Suprapubic skin (tissue), 4 donors: ENCODE data around the gene UBE2R2. TPM values are rescaled to one million over a fixed set of nuclear protein-coding genes. Genes with fewer than 3 reads are reported as not detected.

Source experiments
- DNase-seq, 2 donors: peaks; one replicate each; pipeline ENCODE4 v3.0.0-alpha.2; 2019; ENCODE audit warnings: low spot score in 2 of 2
- H3K27ac ChIP-seq: fragments of 200-600 bp; sonication (generic); one replicate; pipeline ENCODE4 v1.5.1; 2019
- H3K27me3 ChIP-seq: fragments of 200-600 bp; sonication (generic); one replicate; pipeline ENCODE4 v1.5.1; 2019
- H3K36me3 ChIP-seq: fragments of 200-600 bp; sonication (generic); one replicate; pipeline ENCODE4 v1.5.1; 2019
- H3K4me1 ChIP-seq: fragments of 200-600 bp; sonication (generic); one replicate; pipeline ENCODE4 v1.5.1; 2019
- H3K4me3 ChIP-seq: fragments of 200-600 bp; sonication (generic); one replicate; pipeline ENCODE4 v1.5.1; 2019; ENCODE audit warnings: mild to moderate bottlenecking
- H3K9me3 ChIP-seq: fragments of 200-600 bp; sonication (generic); one replicate; pipeline ENCODE4 v1.5.1; 2019
- EP300 ChIP-seq: sonication (generic); formaldehyde crosslinking; IDR thresholded peaks from one replicate; pipeline ENCODE4 v1.6.1; 2017; ENCODE audit warnings: antibody characterized with exemption
- POLR2A ChIP-seq, 2 donors: fragments of 450-650 bp; IDR thresholded peaks; one replicate each; pipeline ENCODE4 v1.6.1; 2017; ENCODE audit warnings: antibody characterized with exemption in 2 of 2, mild to moderate bottlenecking in 2 of 2, moderate library complexity in 2 of 2
- POLR2AphosphoS5 ChIP-seq, 3 donors: sonication (generic); formaldehyde crosslinking; IDR thresholded peaks; one replicate each; pipeline ENCODE4 v1.6.1; 2017; ENCODE audit warnings: antibody characterized with exemption in 3 of 3
- WGBS: methylation state at CpG from one replicate; pipeline ENCODE4 v1.1.5; 2018; 5-methylcytosine and 5-hydroxymethylcytosine counted together
- total RNA-seq, 4 donors: library from RNA; depleted of rRNA; stranded (reverse); fragments of >200 nt; gene quantifications; one replicate each; pipeline ENCODE4 v1.1.0, GENCODE V29; 2016
- TF ChIP-seq, protein P1 (sequence below), 2 donors: fragments of 200-600 bp in 1 of 2; fragments of 450-650 bp in 1 of 2; sonication (generic) in 1 of 2; IDR thresholded peaks; one replicate each; pipeline ENCODE4 v1.5.1; 2016 to 2019; ENCODE audit warnings: antibody characterized with exemption in 2 of 2, mild to moderate bottlenecking in 1 of 2, moderate library complexity in 1 of 2

Gene UBE2R2
- total RNA-seq, 4 donors from 2014 or later = 29.2 to 36.4 (median 33.5) TPM

DNA sequence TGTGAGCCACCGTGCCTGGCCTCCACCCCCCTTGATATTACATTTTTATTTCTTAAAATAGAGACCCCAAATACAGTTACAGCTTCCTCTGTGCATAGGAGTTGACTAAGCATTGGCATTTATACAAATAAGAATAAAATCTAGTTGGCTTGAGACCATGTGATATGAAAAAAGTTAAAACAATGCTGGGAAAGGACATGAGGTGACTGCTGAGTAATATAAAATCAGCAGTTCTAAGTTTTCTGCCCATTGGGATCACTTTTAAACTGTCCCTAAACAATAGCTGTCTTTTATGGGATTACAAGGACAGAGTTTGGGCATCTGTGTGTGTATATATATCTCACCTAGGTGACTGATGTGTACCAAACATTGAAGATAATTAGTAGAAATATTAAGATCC, 96.6 kb downstream of the UBE2R2 start:
- no peak overlapping the region for H3K27ac ChIP-seq
- no peak overlapping the region for H3K4me3 ChIP-seq

DNA sequence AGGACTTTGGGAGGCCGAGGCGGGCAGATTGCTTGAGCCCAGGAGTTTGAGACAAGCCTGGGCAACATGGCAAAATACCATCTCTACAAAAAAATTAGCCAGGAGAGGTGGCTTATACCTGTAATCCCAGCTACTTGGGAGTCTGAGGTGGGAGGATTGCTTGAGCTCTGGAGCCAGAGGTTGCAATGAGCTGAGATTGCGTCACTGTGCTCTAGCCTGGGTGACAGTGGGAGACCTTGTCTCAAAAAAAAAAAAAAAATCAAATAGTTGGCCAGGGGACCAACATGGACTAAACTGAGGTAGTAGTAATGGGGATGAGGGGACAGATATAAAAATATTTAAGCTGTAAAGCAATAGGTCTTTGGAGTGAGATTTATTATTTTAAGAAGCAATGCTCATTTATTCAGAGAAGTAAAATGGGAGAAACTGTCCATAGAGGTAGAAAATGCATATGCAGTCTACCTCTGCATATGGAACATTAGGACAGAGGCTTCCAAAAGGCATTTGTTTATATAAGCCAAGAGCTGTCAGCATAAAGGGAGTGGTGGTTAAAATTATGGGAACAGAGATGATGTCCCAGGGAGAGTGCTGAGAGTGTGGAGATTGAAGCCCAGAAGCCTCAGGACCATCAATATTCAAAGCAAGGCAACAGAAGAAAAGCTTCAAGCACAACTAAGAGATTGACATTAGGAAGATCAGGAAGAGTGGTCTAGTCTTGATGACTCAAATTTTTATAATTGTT, 98.1 kb downstream of the UBE2R2 start:
- Histone ChIP-seq H3K4me1 (no peaks in the 10 kb centered on the region), H3K9me3 (no peaks in the 10 kb centered on the region), H3K27me3 (no peaks in the 10 kb centered on the region), H3K27ac (no peak overlapping the region), H3K4me3 (no peak overlapping the region), H3K36me3 (peaks cover 60% of the 10 kb centered on the region)
- TF ChIP-seq POLR2AphosphoS5 (IDR thresholded peaks at IDR 0.05) (no peak), EP300 (no peak), POLR2A (IDR thresholded peaks at IDR 0.05) (no peak)
- TF ChIP-seq, protein P1, sequence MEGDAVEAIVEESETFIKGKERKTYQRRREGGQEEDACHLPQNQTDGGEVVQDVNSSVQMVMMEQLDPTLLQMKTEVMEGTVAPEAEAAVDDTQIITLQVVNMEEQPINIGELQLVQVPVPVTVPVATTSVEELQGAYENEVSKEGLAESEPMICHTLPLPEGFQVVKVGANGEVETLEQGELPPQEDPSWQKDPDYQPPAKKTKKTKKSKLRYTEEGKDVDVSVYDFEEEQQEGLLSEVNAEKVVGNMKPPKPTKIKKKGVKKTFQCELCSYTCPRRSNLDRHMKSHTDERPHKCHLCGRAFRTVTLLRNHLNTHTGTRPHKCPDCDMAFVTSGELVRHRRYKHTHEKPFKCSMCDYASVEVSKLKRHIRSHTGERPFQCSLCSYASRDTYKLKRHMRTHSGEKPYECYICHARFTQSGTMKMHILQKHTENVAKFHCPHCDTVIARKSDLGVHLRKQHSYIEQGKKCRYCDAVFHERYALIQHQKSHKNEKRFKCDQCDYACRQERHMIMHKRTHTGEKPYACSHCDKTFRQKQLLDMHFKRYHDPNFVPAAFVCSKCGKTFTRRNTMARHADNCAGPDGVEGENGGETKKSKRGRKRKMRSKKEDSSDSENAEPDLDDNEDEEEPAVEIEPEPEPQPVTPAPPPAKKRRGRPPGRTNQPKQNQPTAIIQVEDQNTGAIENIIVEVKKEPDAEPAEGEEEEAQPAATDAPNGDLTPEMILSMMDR (IDR thresholded peaks at IDR 0.05) = no peak
- no peak for DNase-seq
- WGBS = 98% methylated on average over 3 of the region's 3 CpGs

More for the DNA sequence above, 96.6 kb downstream of the UBE2R2 start:
- no peaks in the 10 kb centered on the region for H3K4me1 ChIP-seq
- DNase-seq = no peak
- H3K27me3 ChIP-seq = no peaks in the 10 kb centered on the region
- TF ChIP-seq, protein P1 (IDR thresholded peaks at IDR 0.05) = no peak
- TF ChIP-seq POLR2AphosphoS5 (IDR thresholded peaks at IDR 0.05) (no peak), POLR2A (IDR thresholded peaks at IDR 0.05) (no peak), EP300 (no peak)
- WGBS = 88% methylated on average over 1 of the region's 1 CpG
- no peaks in the 10 kb centered on the region for H3K9me3 ChIP-seq
- H3K36me3 ChIP-seq = peaks cover 47% of the 10 kb centered on the region

DNA sequence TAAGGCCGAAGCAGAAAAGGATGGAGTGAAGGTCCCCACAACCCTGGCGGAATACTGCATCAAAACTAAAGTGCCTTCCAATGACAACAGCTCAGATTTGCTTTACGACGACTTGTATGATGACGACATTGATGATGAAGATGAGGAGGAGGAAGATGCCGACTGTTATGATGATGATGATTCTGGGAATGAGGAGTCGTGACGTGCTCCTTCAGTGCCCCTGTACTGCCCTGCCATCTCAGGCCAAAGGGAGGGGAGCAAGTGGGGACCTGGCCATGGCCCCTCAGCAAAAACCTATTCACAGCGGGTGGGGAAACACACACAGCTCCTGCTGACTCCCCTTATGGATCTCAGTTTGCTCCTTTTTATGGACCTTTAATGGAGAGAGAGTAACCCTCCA, 100.1 kb downstream of the UBE2R2 start:
- no peak for DNase-seq
- WGBS = 89% methylated on average over 9 of the region's 9 CpGs
- Histone ChIP-seq H3K27ac (no peak overlapping the region), H3K36me3 (peaks cover 73% of the 10 kb centered on the region), H3K9me3 (no peaks in the 10 kb centered on the region), H3K4me3 (no peak overlapping the region), H3K4me1 (no peaks in the 10 kb centered on the region), H3K27me3 (no peaks in the 10 kb centered on the region)
- TF ChIP-seq, protein P1 (IDR thresholded peaks at IDR 0.05) = no peak
- TF ChIP-seq POLR2A (IDR thresholded peaks at IDR 0.05) (no peak), POLR2AphosphoS5 (IDR thresholded peaks at IDR 0.05) (no peak), EP300 (no peak)

DNA sequence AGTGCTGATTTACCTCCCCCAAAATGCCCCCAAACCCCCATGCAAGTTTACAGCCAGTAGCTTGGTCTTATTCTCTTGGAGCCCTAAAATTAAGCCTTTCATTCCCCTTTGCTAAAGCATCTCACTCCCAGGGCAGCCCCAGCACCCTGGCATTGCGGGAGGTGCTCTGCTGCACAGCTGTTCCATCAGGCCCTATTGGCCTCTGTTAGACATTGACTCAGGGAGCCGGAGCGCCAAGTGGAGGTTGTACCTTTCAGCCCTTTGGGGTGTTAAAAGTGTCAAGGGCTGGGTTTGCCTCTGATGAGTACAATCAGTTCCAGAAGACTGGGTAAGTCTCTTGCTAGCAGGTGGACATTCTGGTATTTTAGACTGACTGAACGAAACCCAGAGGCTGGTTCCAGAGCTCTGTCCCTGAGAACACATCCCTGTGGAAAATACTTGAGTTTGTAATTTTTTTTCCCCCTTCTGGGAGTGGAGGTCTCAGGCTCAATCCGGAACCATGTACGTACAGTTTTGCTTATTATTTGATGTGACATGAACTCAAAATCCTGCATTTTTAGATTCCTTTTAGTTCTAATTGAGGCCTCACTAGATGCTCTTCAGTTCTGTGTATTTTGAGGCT, 102.4 kb downstream of the UBE2R2 start:
- H3K9me3 ChIP-seq = no peaks in the 10 kb centered on the region
- no peaks in the 10 kb centered on the region for H3K4me1 ChIP-seq
- no peak overlapping the region for H3K27ac ChIP-seq
- WGBS = 96% methylated on average over 6 of the region's 6 CpGs
- H3K27me3 ChIP-seq = no peaks in the 10 kb centered on the region
- H3K4me3 ChIP-seq = no peak overlapping the region
- peaks cover 80% of the 10 kb centered on the region for H3K36me3 ChIP-seq
- no peak for DNase-seq
- TF ChIP-seq, protein P1 (IDR thresholded peaks at IDR 0.05) = no peak
- TF ChIP-seq EP300 (no peak), POLR2AphosphoS5 (IDR thresholded peaks at IDR 0.05) (no peak), POLR2A (IDR thresholded peaks at IDR 0.05) (no peak)
